ENCODE data around the gene ZER1.
"Not testable (repeated sequence)": the region's sequence is repeated elsewhere in the genome, so short reads cannot be mapped to it uniquely, and the experiment has no call there.

The ZER1 gene

DNA sequence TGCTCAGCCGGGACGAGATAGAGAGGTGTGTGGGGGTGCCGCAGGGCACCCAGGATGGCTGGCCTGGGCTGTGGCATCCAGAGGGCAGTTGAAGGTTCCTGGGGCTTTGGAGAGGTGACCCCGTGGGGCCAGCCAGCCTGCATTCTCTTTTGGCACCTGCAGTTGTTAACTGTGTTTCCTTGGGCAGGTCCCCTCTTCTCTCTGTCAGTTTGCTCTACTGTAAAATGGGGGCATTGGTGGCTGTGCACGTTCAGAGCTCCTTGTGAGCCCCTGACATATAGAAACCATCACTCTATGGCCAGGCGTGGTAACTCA is 56.3 kb downstream of the ZER1 start:
- DNase-seq (ENCODE audit: low read depth) = no peak

DNA sequence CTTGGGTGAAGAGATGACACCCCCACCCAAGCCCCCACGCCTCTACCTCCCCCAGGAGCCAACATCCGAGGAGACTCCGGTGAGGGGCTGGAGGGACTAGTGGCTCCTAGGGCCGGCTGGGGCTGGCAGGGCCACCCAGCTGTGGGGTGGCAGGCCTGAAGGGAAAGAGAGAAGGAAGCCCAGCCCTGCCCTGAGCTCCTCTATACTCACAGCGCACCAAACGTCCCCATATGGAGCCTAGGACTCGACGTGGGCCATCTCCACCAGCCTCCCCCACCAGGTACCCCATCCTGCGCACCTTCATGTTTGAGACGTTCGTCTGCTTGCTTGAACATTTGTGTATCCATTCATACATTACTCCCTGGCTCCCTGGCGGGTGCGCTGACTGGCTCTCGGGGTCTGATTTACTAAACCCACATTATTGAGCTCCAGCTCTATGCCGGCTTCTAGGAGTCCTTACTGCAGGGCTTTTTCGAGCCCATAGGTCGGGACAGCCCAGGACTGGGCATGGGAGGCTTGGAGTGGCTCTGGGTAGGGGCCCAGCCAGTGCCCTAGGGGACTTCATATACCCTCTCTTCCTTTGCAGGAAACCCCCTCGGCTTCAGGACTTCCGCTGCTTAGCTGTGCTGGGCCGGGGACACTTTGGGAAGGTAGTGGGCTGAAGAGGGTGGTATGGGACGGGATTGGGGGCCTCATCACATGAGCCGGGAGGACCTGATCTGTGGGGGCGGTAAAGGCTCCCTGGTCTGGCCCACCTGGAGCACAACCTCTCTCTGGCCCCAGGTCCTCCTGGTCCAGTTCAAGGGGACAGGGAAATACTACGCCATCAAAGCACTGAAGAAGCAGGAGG is 56.9 kb downstream of the ZER1 start:
- no peak for DNase-seq (ENCODE audit: low read depth)

DNA sequence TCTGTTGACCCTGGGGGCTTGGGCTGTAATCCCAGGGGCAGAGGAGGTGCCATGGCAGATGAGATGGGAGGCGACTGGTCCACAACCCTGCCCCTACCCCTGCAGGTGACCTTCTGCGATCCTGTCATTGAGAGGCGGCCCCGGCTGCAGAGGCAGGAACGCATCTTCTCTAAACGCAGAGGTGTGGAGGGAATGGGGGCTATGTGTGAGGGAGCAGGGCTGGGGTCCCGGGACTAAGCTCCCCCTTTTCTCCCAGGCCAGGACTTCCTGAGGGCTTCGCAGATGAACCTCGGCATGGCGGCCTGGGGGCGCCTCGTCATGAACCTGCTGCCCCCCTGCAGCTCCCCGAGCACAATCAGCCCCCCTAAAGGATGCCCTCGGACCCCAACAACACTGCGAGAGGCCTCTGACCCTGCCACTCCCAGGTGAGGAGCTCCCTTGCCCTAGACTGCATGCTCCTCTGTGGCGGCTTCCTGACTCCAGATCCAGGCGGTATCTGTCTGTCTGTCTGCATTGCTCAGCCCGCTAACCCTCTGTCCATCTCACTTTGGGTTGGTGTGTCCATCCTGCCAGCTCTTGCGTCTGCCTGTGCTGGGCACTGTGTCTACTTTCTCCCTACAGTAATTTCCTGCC is 57.7 kb downstream of the ZER1 start:
- DNase-seq (ENCODE audit: low read depth) = no peak

DNA sequence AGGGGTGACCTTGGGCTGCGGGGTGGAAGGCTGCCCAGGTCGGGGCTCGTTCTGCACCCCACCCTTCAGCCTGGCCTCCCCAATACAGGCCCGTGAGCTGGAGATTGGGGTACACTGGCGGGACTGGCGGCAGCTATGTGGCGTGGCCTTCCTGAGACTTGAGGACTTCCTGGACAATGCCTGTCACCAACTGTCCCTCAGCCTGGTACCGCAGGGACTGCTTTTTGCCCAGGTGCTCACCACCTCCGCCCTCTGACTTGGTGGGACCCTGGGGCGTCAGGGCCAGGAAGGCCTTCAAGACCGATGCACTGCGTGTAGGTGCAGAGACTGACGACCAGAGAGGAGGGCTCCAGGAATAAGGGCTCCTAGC is 58.3 kb downstream of the ZER1 start:
- DNase-seq (ENCODE audit: low read depth) = no peak

DNA sequence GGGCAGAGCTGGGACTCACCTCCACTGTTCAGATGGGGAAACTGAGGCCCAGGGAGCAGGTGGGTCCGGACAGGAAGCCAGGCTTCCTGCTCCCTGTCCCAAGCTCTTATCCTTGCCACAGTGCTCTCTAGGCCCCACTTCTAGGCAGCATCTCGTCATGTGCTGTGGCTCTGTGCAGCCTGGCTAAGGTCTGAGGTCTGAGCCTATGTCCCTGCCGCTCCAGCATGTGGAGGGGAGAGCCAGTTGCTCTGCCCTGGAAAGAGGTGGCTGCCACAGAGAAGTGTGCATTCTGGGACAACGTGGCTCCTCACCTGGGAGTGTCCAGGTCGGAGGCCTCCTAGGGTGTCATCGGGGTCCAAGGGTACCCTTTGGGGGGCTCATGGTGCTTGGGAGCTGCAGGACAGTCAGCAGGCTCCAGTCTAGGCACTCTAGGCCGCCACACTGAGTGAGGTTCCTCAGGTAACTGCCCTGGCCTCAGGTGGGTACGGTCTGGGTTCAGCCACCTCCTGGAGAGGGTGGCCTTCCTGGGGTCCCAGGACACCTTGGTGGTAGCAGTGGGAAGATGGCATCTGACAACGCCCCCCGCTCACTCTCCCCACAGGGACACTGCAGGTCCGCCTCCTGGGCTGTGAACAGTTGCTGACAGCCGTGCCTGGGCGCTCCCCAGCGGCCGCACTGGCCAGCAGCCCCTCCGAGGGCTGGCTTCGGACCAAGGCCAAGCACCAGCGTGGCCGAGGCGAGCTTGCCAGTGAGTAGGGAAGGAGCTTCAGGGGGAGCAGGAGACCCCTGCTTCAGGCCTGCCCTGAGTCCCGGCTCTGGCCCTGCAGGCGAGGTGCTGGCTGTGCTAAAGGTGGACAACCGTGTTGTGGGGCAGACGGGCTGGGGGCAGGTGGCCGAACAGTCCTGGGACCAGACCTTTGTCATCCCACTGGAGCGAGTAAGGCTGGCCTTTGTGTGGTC is 59.0 kb downstream of the ZER1 start:
- no peak for DNase-seq (ENCODE audit: low read depth)

DNA sequence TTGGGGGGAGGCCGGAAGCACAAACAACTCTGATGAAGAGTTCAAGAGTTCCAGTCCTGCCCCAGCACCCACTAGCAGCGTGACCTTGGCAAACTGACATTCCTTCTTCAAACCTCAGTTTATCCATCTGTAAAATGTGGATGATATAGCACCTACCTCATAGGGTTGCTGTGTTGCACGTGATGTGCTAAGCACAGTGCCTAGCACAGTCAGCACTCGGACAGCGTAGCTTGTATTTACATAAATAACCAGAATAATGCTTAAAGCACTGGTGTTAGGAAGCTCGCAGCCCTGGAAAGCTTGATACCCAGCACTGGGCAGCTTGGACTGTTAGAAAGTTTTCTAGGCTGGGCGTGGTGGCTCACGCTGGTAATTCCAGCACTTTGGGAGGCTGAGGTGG is 64.3 kb downstream of the ZER1 start:
- DNase-seq (ENCODE audit: low read depth) = no peak

DNA sequence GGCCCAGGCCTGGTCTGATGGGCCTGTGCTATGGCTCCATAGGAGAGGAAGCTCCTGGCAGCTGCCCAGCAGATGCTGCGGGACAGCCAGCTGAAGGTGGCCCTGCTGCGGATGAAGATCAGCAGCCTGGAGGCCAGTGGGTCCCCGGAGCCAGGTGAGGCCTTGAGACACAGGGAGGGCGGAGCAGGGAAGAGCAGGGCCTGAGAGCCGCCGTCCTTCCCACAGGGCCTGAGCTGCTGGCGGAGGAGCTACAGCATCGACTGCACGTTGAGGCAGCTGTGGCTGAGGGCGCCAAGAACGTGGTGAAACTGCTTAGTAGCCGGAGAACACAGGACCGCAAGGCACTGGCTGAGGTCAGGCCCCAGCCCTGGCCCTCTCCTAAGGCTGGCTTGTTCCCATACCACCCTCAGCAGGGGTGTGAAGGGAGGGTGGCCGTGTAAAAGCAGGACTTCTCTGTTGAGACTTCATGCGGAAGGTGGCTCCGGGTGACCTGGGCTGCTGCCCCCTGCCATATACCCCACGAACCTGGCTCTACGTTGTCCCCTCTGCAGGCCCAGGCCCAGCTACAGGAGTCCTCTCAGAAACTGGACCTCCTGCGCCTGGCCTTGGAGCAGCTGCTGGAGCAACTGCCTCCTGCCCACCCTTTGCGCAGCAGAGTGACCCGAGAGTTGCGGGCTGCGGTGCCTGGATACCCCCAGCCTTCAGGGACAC is 64.9 kb downstream of the ZER1 start:
- DNase-seq (ENCODE audit: low read depth) = no peak

DNA sequence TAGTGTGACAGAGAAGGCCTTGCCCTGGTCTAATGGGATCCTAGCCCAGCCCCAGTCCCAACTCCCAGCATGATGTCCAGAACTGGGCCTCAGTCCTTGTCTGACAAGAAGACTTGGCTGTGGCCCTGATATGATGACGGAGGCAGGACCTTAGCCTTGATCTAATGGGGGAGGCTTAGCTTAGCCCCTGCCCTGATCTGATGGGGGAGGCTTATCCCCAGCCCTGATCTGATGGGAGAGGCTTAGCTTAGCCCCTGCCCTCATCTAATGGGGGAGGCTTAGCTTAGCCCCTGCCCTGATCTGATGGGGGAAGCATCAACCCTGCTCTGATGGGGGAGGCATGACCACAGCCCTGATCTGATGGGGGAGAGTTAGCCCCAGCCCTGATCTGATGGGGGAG is 65.7 kb downstream of the ZER1 start:
- no peak for DNase-seq (ENCODE audit: low read depth)

DNA sequence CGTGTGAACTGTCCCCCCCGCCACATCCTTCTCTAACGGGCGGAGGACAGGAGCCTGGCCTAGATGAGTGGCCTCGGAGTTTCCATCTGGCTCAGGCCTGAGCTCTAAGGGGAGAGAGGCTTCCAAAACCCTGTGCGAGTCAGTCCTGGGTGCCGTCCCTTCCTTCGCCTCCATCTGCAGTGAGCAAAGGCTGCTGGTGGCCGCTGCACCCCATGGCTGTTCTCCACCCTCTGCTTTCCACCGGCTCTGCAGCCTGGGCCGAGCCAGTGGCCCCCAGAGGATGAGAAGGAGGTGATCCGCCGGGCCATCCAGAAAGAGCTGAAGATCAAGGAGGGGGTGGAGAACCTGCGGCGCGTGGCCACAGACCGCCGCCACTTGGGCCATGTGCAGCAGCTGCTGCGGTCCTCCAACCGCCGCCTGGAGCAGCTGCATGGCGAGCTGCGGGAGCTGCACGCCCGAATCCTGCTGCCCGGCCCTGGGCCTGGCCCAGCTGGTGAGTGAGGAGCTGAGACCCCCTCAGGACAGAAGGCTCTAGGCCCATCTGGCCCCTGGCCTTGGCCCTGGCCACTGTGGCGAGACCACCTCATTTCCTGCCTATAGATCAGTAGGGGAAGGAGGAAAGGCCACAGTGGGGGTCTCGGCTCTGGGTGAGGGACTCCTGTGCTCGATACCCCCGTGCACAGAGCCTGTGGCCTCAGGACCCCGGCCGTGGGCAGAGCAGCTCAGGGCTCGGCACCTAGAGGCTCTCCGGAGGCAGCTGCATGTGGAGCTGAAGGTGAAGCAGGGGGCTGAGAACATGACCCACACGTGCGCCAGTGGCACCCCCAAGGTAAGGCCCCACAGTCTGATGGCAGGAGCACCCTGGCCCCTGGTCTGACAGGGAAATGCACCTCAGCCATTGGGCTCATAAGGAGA is 66.4 kb downstream of the ZER1 start:
- no peak for DNase-seq (ENCODE audit: low read depth)

DNA sequence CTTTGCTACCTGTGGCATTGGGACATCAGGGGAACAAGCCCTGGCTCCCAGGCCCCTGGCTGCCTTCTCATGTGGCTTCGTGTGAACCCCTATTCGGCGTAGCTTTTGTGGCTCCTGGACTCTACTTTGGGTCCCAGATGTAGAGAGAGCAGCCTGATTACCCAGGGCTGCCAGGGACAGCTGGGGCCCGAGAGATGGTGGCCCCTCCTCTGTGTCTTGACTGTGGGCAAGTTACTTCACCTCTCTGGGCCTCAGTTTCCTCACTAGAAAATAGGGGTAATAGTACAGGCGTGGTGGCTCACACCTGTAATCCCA is 67.4 kb downstream of the ZER1 start:
- no peak for DNase-seq (ENCODE audit: low read depth)

DNA sequence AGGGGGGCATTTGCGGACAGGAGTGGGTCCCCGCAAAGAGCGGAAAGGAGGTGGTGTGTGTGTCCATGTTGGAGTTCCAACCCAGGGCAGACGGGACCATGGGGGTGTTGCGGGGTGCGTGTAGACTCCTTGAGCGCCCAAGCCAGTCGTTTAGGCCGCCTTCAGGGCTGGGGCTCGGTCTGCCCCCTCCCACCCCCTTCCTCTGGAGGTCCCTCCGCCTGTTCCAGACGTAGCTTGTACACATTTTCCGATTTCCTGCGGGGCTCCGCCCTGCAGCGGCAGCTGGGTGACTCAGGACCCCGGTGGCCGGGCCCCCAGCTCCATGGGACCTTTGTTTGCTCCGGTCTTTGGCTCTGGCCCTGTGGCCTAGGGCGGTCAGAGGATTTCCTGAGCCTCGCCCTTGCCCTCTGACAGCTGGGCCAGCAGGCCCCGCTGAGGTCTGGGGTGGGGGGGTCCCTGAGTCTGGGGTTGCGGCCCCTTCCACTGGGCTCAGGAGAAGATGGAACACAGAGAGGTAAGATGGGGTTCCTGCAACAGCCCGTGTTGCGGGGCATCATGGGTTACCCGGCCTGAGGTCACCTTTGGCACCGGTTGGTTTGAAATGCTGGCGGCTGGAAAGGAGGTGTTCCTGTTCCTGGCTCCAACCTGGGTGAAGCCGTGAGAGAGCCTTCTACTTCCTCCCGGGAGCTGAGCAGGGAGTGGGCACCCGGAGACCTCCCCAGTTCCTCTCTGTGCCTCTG is 67.9 kb downstream of the ZER1 start:
- no peak for DNase-seq (ENCODE audit: low read depth)

DNA sequence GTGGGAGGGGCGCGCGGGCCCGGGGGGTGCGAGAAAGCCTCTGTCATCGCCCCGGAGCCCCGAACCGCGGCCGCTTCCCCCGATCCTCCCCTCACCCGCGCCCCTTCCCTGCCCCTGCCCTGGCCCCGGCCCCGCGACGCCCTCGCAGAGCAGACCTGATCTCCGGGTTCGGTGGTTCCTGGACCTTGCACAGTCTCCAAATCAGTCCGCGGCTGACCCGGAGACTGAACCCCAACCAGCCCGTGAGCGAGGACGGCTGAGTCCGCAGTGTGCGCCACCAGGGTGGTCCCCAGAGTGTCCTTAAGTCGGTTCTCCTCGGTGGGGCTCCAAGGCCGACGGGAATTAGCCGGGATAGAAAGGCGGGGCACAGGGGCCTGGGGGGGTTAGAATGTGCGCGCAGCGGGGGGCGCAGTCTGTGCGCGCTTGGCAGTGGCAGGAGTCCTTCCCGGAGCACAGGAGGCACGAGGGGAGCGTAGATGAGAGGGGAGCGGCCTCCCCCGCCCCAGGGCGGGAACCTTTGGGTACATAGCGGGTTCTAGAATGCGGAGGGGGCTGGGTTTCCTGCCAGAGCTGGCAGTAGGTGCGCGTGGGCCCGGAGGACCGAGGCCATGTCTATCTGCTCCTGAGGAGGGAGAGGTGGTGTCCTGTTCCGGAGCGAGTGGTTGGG is 68.6 kb downstream of the ZER1 start:
- DNase-seq (ENCODE audit: low read depth) = no peak

DNA sequence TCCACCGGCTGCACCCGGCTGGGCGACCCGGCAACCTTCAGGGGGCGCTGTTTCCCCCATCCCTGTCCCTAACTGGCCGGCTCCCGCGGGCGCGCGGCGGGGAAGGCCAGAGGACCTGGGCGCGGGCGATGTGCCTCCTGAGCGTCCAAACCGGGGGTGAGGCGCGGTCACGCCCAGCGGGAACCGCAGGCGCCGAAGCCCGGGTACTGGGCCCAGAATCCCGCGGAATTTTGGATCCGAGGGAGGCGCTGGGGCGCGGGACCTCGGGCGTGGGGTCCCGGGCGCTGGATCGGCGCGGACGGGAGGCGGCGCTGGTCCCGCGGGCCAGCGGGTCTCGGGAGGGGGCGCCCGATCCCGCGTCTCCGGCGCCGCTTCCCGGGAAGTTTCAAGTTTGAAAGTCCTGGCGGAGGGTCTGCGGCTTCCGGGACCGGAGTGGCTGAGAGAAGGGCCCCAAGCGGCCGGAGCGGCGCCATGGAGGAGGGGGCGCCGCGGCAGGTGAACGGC is 69.2 kb downstream of the ZER1 start, which contains the start of gene PKN3:
PKN3 (plus strand) TSS at position 59 of the 504 bp plus-strand sequence; CDS start at position 472, 413 bp downstream.
- peak; percentile 83 for DNase-seq (ENCODE audit: low read depth)

DNA sequence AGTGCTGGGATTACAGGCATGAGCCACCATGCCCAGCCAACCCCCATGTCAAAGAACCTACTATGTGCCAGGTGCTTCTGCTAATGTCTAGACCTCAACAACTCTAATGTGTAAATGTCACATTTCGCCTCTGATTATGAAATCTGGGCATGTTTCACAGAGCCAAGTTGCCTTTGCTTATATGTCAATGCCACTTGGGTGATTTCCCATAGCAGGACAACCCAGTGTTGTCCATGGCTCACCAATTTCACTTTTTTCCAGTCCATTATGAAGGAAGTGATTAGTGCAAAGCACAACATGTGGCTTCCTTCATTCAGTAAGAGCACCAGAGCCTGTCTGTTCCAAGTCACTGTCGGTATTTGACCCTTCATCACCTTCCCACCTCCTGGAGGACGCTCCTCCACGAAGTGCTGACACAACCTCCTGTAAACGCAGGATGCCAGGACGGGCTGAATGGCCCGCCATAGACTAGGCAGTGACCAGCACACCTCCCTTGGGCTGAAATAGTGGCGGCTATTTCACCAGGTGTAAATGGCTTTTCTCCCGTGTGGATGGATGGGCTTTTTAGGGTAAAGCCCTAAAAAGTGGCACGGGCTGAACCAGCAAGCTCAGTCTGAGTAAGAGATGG is 70.4 kb downstream of the ZER1 start:
- DNase-seq (ENCODE audit: low read depth) = no peak

DNA sequence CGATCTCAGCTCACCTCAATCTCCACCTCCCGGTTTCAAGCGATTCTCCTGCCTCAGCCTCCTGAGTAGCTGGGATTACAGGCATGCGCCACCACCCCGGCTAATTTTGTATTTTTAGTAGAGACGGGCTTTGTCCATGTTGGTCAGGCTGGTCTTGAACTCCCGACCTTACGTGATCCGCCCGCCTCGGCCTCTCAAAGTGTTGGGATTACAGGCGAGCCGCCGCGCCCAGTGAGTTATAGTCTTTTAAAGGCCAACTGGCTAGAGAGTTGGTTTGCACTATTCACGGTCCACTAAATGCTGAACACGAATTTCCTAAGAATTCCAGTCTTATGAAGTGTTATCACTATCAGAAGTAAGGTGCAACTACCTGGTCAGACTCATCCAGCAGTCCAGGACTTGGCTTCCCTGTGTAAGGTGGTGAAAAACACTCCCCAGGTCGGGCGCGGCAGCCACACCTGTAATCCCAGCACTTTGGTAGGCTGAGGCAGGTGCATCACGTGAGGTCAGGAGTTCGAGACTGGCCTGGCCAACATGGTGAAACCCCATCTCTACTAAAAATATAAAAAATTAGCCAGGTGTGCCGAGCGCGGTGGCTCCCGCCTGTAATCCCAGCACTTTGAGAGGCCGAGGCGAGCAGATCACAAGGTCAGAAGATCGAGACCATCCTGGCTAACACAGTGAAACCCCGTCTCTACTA is 72.5 kb downstream of the ZER1 start:
- DNase-seq (ENCODE audit: low read depth) = not testable (repeated sequence)

DNA sequence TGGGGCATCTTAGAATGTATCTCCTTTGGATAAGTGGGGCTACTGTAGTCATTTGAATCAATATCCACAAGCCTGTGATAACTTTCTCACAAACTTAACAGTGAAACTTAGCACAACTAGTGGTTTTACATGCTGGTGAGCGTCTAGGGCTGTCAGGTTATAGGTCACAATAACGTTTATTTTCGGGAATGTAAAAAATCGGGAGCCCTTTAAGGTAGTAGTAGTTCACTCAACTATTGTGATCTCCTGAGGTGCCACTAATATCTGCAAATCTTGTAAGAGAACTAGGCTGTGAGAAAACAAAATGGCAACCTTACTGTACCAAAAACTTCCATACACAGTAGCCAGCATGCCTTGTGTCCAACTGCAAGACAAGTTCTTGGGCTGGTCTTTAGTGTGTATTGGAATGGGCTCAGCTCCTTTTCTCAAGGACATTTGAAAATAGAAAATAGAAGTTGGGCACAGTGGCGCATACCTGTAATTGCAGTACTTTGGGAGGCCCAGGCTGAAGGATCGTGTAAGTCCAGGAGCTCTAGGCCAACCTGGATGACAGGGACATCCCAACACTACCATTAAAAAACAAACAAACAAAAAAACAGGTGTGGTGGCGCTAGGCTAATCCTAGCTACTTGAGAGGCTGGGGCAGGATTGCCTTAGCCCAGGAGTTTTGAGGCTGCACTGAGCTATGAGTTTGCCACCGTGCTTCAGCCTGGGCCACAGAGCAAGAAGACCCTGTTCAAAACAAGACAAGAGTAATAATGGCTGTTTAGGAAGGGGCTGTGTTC is 74.6 kb downstream of the ZER1 start:
- DNase-seq (ENCODE audit: low read depth) = no peak

DNA sequence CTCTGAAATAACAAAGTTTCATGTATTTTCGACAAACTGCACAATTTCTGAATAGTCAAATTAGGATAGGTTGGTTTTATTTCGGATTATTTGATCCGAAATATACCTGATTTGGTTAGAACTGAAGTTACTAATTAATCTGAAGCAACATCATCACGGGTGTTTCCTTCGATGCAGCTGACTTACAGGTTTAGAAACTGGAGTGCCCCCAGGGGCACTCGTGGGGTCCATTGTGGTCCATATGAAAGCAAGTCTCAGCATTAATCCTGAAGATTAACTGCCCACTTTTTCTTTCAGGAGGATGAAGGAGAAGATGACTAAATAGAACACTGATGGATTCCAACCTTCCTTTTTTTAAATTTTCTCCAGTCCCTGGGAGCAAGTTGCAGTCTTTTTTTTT is 77.4 kb downstream of the ZER1 start:
- no peak for DNase-seq (ENCODE audit: low read depth)

DNA sequence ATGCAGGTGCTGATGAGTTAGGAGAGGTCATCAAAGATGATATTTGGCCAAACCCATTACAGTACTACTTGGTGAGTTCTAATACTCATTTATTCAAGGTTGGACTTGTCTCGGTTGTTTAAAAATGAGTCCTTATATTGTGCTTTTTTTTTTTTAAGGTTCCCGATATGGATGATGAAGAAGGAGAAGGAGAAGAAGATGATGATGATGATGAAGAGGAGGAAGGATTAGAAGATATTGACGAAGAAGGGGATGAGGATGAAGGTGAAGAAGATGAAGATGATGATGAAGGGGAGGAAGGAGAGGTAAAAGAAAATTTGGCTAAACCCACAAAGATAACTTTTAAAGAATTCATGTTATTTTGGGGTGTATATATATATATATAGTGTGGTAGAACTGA is 78.0 kb downstream of the ZER1 start:
- not testable (repeated sequence) for DNase-seq (ENCODE audit: low read depth)
